Activated CD4-positive, alpha-beta memory T cell treated with anti-CD3 and anti-CD28 coated beads, Interleukin-2, amount 10 ng/mL, durations not matched to agents 7 days and 5 days (primary cell): ENCODE results near the gene FBXO31. TPM values are rescaled to one million over a fixed set of nuclear protein-coding genes. Genes with fewer than 3 reads are reported as not detected.

Experiments
- total RNA-seq, 2 experiments: library from RNA; stranded (reverse); gene quantifications; one replicate each; pipeline ENCODE4 v1.2.3, GENCODE V29; 2021

FBXO31 gene
- total RNA-seq, 2 experiments from 2014 or later: 28.8 to 29.0 TPM

Other genes starting within 250 kb of the FBXO31 start
- gene C16orf95, start 66.4 kb downstream of the FBXO31 start, total RNA-seq: 1 to 10 TPM; 8.6 to 9.6 TPM
- gene MAP1LC3B, start 8.6 kb upstream of the FBXO31 start, total RNA-seq: 10 to 100 TPM; 77.1 to 78.2 TPM
- 1 to 10 TPM; 4.2 to 5.0 TPM for gene ZCCHC14, start 109.2 kb upstream of the FBXO31 start, total RNA-seq
- not detected for gene JPH3, start 218.7 kb upstream of the FBXO31 start, total RNA-seq